ENCODE results near the gene PLXNA1. TPM values are rescaled to one million over a fixed set of nuclear protein-coding genes. Genes with fewer than 3 reads are reported as not detected.

PLXNA1 gene
- total and polyA plus RNA-seq, 9 of the 15 experiments (the other 6 are each of a cell fraction or from before 2014, with no cell fraction given) = 0.23 to 59.9 (median 16.8) TPM

DNA sequence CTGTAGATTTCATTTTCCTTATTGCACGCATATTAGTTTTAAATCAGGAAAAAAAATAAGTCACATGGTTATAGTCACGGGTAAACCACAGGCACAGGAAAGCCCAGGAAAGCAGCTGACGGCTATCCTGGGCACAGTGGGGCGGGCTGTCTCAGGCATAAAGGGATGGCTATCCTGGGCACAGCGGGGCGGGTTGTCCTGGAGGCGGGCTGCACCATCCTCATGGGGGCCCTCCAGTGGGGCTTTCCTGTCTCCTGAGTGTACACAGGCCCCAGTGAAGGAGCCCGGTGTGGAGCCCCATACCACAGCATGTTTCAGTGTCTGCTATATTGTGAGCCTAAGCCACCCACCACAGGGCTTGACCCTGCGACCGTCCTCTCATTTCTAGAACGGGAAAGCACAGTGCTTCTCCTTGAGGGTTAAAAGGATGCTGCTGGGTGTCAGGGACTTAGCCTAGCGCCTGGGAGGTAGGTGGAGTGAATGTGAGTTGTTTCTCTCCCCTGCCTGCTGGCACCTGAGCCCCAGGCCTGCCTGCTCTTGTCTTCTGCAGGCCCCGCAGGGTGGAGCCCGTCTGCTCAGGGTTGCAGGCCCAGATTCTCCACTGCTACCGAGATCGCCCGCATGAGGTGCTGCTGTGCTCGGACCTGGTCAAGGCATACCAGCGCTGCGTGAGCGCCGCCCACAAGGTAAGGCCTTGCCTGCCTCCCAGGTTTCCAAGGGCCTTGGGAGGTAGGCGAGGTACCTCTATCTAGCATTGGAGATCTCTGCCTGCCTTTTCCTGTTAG, 25.9 kb upstream of the PLXNA1 start:
- no peak overlapping the region for H3K4me3 ChIP-seq
- H2AFZ ChIP-seq (ENCODE audit: low read depth, low read length) = no peak overlapping the region
- TF ChIP-seq HOXB6 (CRISPR knock-in tag; IDR thresholded peaks at IDR 0.05; ENCODE audit: borderline replicate concordance) = no peak
- no peak for TF ChIP-seq ZNF766 (CRISPR knock-in tag; conservative IDR thresholded peaks at IDR 0.05)
- no peak for TF ChIP-seq PTTG1 (tag; IDR thresholded peaks at IDR 0.05; ENCODE audit: low read depth)
- TF ChIP-seq GTF2E2 (tag; IDR thresholded peaks at IDR 0.05) = no peak
- no peak for TF ChIP-seq KAT2B (IDR thresholded peaks at IDR 0.05; ENCODE audit: low read depth, low read length)
- no peak for TF ChIP-seq GATAD2B (IDR thresholded peaks at IDR 0.05; ENCODE audit: borderline replicate concordance)
- TF ChIP-seq CBFA2T2 (conservative IDR thresholded peaks at IDR 0.05) = no peak
- TF ChIP-seq MITF (IDR thresholded peaks at IDR 0.05) = no peak
- TF ChIP-seq, protein P1, sequence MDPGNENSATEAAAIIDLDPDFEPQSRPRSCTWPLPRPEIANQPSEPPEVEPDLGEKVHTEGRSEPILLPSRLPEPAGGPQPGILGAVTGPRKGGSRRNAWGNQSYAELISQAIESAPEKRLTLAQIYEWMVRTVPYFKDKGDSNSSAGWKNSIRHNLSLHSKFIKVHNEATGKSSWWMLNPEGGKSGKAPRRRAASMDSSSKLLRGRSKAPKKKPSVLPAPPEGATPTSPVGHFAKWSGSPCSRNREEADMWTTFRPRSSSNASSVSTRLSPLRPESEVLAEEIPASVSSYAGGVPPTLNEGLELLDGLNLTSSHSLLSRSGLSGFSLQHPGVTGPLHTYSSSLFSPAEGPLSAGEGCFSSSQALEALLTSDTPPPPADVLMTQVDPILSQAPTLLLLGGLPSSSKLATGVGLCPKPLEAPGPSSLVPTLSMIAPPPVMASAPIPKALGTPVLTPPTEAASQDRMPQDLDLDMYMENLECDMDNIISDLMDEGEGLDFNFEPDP (CRISPR knock-in tag; IDR thresholded peaks at IDR 0.05) = no peak
- no peak for TF ChIP-seq PPARD (CRISPR knock-in tag; IDR thresholded peaks at IDR 0.05)
- no peak for TF ChIP-seq BCOR (IDR thresholded peaks at IDR 0.05)
- TF ChIP-seq E4F1 (CRISPR knock-in tag; IDR thresholded peaks at IDR 0.05; ENCODE audit: borderline replicate concordance) = no peak
- no peak for TF ChIP-seq ZNF277 (CRISPR knock-in tag; IDR thresholded peaks at IDR 0.05; ENCODE audit: borderline replicate concordance)
- H3K4me2 ChIP-seq (ENCODE audit: insufficient read depth, low read length) = no peak overlapping the region
- H3K27ac ChIP-seq (ENCODE audit: extremely low read depth, low read depth, low read length) = no peak overlapping the region
- intact Hi-C loops (cut with micrococcal nuclease) = no loop called here
- no peaks in the 10 kb centered on the region for H3K9me1 ChIP-seq (ENCODE audit: control insufficient read depth, insufficient read depth, low read length)
- no peak for FAIRE-seq
- H3K36me3 ChIP-seq (ENCODE audit: control insufficient read depth, insufficient read depth, low read length) = no peaks in the 10 kb centered on the region
- peaks cover 9 to 26% of the 10 kb centered on the region in 2 experiments; a peak in 4 of 5 replicates for H3K4me1 ChIP-seq (replicated peaks in 1 of 2; ENCODE audit: control insufficient read depth in 2 of 2, insufficient read depth in 2 of 2, low read length in 2 of 2)
- CTCF ChIA-PET (ENCODE audit: low intra/inter-chr PET ratio) = no interaction called here
- DNase-seq (ENCODE audit: extremely low read depth in 1 of 4, low spot score in 3 of 4) = no peak
- H3K79me2 ChIP-seq (ENCODE audit: control insufficient read depth, insufficient read depth, low read length) = no peaks in the 10 kb centered on the region; the same call in 2 of the 3 replicates
- H3K27me3 ChIP-seq (ENCODE audit: control insufficient read depth in 2 of 2, insufficient read depth in 2 of 2, low read length in 2 of 2) = no peaks in the 10 kb centered on the region
- in situ Hi-C loops (cut with MboI) = no loop called here
- H3K9ac ChIP-seq (ENCODE audit: insufficient read depth in 1 of 2, low read depth in 2 of 2, low read length in 2 of 2) = no peak overlapping the region
- POLR2A ChIA-PET = no interaction called here
- no peak for ATAC-seq
- no peaks in the 10 kb centered on the region for H4K20me1 ChIP-seq (replicated peaks; ENCODE audit: control insufficient read depth, insufficient read depth, low read length)
- BruUV-seq (replicated peaks) = no TSS peak
- no peaks in the 10 kb centered on the region for H3K9me3 ChIP-seq (replicated peaks; ENCODE audit: control insufficient read depth, insufficient read depth, low read depth, low read length)
- 83% methylated on average over 11 of the region's 23 CpGs for WGBS (ENCODE audit: insufficient coverage, low coverage, missing lambda C conversion rate)

Measured in K562 (cell line).